Transverse colon (tissue), 4 donors: Measurements from ENCODE around the gene UPP1. TPM values are rescaled to one million over a fixed set of nuclear protein-coding genes. Genes with fewer than 3 reads are reported as not detected.
A peak's percentile ranks its signal among the peaks of the same experiment; 100 is the strongest.

Experiments
- DNase-seq: peaks from one replicate; pipeline ENCODE4 v3.0.0-alpha.2; 2019
- H3K27ac ChIP-seq, 4 donors: fragments of 200-600 bp; sonication (generic); 2 replicates each; pipeline ENCODE4 v1.5.1; 2016 to 2018; ENCODE audit warnings: inconsistent platforms in 4 of 4
- H3K27me3 ChIP-seq: fragments of 200-600 bp; sonication (generic); 2 replicates; pipeline ENCODE4 v1.5.1; 2017; ENCODE audit warnings: inconsistent platforms
- H3K36me3 ChIP-seq, 4 donors: fragments of 200-600 bp; sonication (generic); 2 replicates each; pipeline ENCODE4 v1.5.1; 2017 to 2019; ENCODE audit warnings: inconsistent platforms in 4 of 4
- H3K4me1 ChIP-seq, 4 donors: fragments of 200-600 bp; sonication (generic); 2 replicates each; pipeline ENCODE4 v1.5.1; 2017 to 2020; ENCODE audit warnings: inconsistent platforms in 4 of 4
- H3K4me3 ChIP-seq, 4 donors: fragments of 200-600 bp; sonication (generic); 1 replicate in 1 of 4; 2 replicates in 3 of 4; pipeline versions ENCODE4 v1.5.1 to v1.6.1; 2017 to 2019; ENCODE audit warnings: inconsistent platforms in 4 of 4
- H3K9me3 ChIP-seq, 2 donors: fragments of 200-600 bp; sonication (generic); 2 replicates each; pipeline ENCODE4 v1.5.1; 2017 to 2019; ENCODE audit warnings: inconsistent platforms in 2 of 2
- CTCF ChIP-seq, 5 experiments: fragments of 200-600 bp in 3 of 5; fragments of 450-650 bp in 2 of 5; sonication (generic) in 3 of 5; IDR thresholded peaks; 1 replicate in 2 of 5; 2 replicates in 3 of 5; pipeline ENCODE4 v1.5.1; 2016 to 2017; ENCODE audit warnings: antibody characterized with exemption in 5 of 5, inconsistent platforms in 3 of 5, mild to moderate bottlenecking in 2 of 5, moderate library complexity in 1 of 5
- EP300 ChIP-seq: sonication (generic); formaldehyde crosslinking; IDR thresholded peaks from one replicate; pipeline ENCODE4 v1.6.1; 2017; ENCODE audit warnings: antibody characterized with exemption, low read depth
- POLR2A ChIP-seq: fragments of 450-650 bp; IDR thresholded peaks from one replicate; pipeline ENCODE4 v1.6.1; 2016; ENCODE audit warnings: antibody characterized with exemption, mild to moderate bottlenecking, moderate library complexity
- POLR2AphosphoS5 ChIP-seq, 3 donors: sonication (generic); formaldehyde crosslinking; IDR thresholded peaks; one replicate each; pipeline ENCODE4 v1.6.1; 2016; ENCODE audit warnings: antibody characterized with exemption in 3 of 3
- WGBS, 2 donors: methylation state at CpG; one replicate each; pipeline ENCODE4 v1.1.5; 2018; ENCODE audit warnings: low coverage in 1 of 2; 5-methylcytosine and 5-hydroxymethylcytosine counted together
- in situ Hi-C, 4 donors: fragments of 200-750 bp; cut with MboI; loops; one replicate each; pipeline versions ENCODE4 v1.15.0 to v1.15.1; 2017; ENCODE audit warnings: low sequenced_read_pairs in 3 of 4, low pct_ligation_motif_present in 1 of 4, low pct_unique_long_range_greater_than_20kb in 1 of 4
- intact Hi-C: fragments of 100-400 bp; cut with DNase I; formaldehyde crosslinking; loops from one replicate; pipeline ENCODE4 v1.15.1; 2023; ENCODE audit warnings: low total_unique reads
- total RNA-seq, 4 donors: library from RNA; depleted of rRNA; stranded (reverse); fragments of >200 nt; gene quantifications; one replicate each; pipeline ENCODE4 v1.1.0, GENCODE V29; 2016

The UPP1 gene
- total RNA-seq, 4 donors from 2014 or later: 31.3 to 46.8 (median 39.3) TPM

GRCh38 chr7:48084727-48085432 is 4.2 kb upstream of the UPP1 start:
- Histone ChIP-seq H3K4me1 (peaks cover 10 to 60% (median 25%) of the 10 kb centered on the region in 4 donors), H3K9me3 (no peaks in the 10 kb centered on the region), H3K27ac (peak overlapping the region; percentile 37 to 70 (median 66)), H3K27me3 (no peaks in the 10 kb centered on the region), H3K36me3 (no peaks in the 10 kb centered on the region), H3K4me3 (no peak overlapping the region)
- in situ Hi-C loops: no loop called here
- 57 to 91% methylated on average over 4 to 9 of the region's 9 CpGs for WGBS, 2 donors
- intact Hi-C loops: no loop called here
- DNase-seq: peak; percentile 64
- TF ChIP-seq POLR2A: peak; percentile 19
- peak in 2 of 3 donors; percentile 12 to 55 for TF ChIP-seq POLR2AphosphoS5 (IDR thresholded peaks at IDR 0.05)
- TF ChIP-seq CTCF (IDR thresholded peaks at IDR 0.05): no peak
- no peak for TF ChIP-seq EP300

DNA sequence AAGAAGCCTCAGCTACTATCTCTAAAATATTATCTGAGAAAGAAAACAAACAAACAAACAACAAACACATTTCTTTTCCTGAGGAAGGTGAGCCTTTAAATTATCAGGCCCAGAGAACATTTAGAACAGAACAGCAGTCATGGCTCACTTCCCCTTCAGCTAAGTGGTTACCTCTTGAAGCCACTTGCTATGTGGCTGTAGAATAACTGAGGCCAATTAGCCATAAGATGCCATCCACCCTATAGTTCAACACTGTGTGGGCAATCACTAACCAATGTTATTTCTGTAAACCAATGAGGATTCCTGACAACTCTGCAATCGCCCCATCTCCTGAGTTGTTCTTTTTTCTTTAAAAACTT is 3.7 kb upstream of the UPP1 start:
- TF ChIP-seq CTCF (IDR thresholded peaks at IDR 0.05) (no peak), POLR2A (no peak), POLR2AphosphoS5 (IDR thresholded peaks at IDR 0.05) (no peak), EP300 (no peak)
- peak overlapping the region; percentile 37 to 70 (median 66) for H3K27ac ChIP-seq
- H3K4me3 ChIP-seq: no peak overlapping the region
- peaks cover 13 to 63% (median 29%) of the 10 kb centered on the region in 4 donors for H3K4me1 ChIP-seq
- H3K9me3 ChIP-seq: no peaks in the 10 kb centered on the region
- DNase-seq: no peak
- WGBS, 2 donors: 75 to 92% methylated on average over 1 of the region's 1 CpG
- no peaks in the 10 kb centered on the region for H3K36me3 ChIP-seq
- intact Hi-C loops: no loop called here
- no peaks in the 10 kb centered on the region for H3K27me3 ChIP-seq
- in situ Hi-C loops: no loop called here

DNA sequence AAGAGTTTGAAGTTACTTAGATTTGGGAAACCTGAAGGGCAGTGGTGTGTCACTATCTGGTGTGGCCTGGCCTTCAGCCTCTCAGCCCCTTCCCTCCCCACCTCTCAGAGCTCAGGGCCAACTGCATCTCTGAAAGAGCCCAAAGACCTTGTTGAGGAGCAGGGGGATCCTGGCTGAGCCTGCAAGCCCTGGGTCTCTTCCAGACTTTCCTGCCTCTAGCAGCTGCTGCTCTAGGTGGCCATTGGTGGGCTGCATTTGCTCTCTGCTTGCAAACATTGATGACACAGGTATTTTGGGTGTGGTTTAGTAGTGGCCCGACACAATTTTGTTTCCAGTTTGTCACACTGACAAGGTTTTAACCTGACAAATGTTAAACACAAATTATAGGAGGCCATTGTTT is 3.1 kb upstream of the UPP1 start:
- intact Hi-C loops (no loop called here), in situ Hi-C loops (no loop called here)
- no peak overlapping the region for H3K4me3 ChIP-seq
- peaks cover 13 to 67% (median 30%) of the 10 kb centered on the region in 4 donors for H3K4me1 ChIP-seq
- no peaks in the 10 kb centered on the region for H3K9me3 ChIP-seq
- H3K27me3 ChIP-seq: no peaks in the 10 kb centered on the region
- WGBS, 2 donors: 69 to 100% methylated on average over 1 of the region's 1 CpG
- no peak for TF ChIP-seq POLR2A
- H3K27ac ChIP-seq: peak overlapping the region; percentile 37 to 70 (median 66)
- no peaks in the 10 kb centered on the region for H3K36me3 ChIP-seq
- DNase-seq: no peak

DNA sequence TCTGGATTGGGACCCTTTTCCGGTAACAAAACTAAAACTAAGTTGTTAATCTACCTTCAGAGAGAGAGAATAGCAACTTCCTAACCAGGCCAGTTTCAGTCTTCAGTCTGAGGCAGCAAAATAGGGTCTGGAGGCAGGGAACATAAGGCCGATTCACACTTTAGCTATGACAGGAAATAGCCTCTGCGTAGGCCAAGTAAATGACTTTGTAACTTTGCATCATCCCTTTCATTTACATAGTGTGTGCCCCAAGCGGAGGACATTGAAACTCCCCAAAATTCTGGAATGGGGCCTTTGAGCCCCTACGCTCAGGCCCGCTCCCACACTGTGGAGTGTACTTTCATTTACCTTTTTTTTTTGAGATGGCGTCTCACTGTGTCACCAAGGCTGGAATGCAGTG is 1.7 kb upstream of the UPP1 start:
- peaks cover 0 to 8% (median 0%) of the 10 kb centered on the region in 4 donors for H3K36me3 ChIP-seq
- H3K4me3 ChIP-seq: no peak overlapping the region
- peak overlapping the region; percentile 94 to 97 (median 95) for H3K27ac ChIP-seq
- TF ChIP-seq POLR2A (no peak), POLR2AphosphoS5 (IDR thresholded peaks at IDR 0.05) (peak in 1 of 3 donors; percentile 57)
- DNase-seq: no peak
- intact Hi-C loops (no loop called here), in situ Hi-C loops (no loop called here)
- H3K9me3 ChIP-seq: no peaks in the 10 kb centered on the region
- WGBS, 2 donors: 61 to 84% methylated on average over 7 of the region's 7 CpGs
- no peaks in the 10 kb centered on the region for H3K27me3 ChIP-seq
- peaks cover 13 to 67% (median 30%) of the 10 kb centered on the region in 4 donors for H3K4me1 ChIP-seq

DNA sequence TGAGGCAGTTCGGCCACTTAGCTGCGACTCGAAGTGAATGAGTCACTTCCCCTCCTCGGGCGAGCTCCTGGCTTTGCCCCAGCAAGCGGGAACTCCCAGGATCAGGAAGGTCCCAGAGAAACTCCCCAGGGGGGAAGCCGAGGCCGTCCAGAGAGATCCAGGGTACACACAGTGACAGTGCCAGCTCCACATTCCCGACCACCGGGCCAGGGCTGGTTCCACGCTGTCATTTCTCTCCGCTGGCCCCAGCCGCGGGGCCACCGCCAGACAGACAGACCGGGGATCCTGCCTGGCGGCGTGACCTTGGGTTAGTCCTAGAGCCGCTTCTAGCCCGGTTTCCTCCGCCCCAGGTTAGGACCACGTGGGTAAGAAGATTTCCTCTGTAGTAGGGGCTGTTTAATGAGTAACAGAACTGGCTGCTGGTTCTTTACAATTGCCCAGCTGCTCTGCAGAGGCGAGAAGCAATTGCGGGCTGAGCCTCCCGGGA is 463 bp upstream of the UPP1 start:
- Histone ChIP-seq H3K27ac (peak overlapping the region; percentile 94 to 97 (median 95)), H3K27me3 (no peaks in the 10 kb centered on the region), H3K4me1 (peaks cover 7 to 57% (median 26%) of the 10 kb centered on the region in 4 donors), H3K36me3 (peaks cover 0 to 16% (median 3%) of the 10 kb centered on the region in 4 donors), H3K4me3 (peak overlapping the region; percentile 35 to 85 (median 77)), H3K9me3 (no peaks in the 10 kb centered on the region)
- intact Hi-C loops (no loop called here), in situ Hi-C loops (no loop called here)
- WGBS, 2 donors: 1% methylated on average over 23 of the region's 25 CpGs; no CpG with 5 or more reads in 1 of the 2 donors
- TF ChIP-seq POLR2AphosphoS5 (IDR thresholded peaks at IDR 0.05) (peak in 1 of 3 donors; percentile 63), CTCF (IDR thresholded peaks at IDR 0.05) (no peak), EP300 (no peak), POLR2A (peak; percentile 61)
- DNase-seq: peak; percentile 91
